Fibroblast of mammary gland (primary cell): ENCODE data around the gene SEMA4A.
A peak's percentile ranks its signal among the peaks of the same experiment; 100 is the strongest.

Experiments used
- DNase-seq: peaks from one replicate; pipeline ENCODE4 v3.0.0-alpha.2; 2010; ENCODE audit warnings: low read depth
- H3K4me3 ChIP-seq: 2 replicates; pipeline ENCODE4 v1.5.1; 2011; ENCODE audit warnings: low read depth, mild to moderate bottlenecking, low read length, moderate library complexity; ENCODE audit not compliant: control insufficient read depth
- TF ChIP-seq, protein P1 (sequence below): conservative IDR thresholded peaks from 2 replicates; pipeline ENCODE4 v1.5.1; 2011; ENCODE audit warnings: low read depth, low read length, inconsistent platforms; ENCODE audit not compliant: control insufficient read depth, insufficient read depth

Gene SEMA4A

GRCh38 chr1:156126043-156126629, 27.2 kb upstream of the SEMA4A start:
- TF ChIP-seq, protein P1, sequence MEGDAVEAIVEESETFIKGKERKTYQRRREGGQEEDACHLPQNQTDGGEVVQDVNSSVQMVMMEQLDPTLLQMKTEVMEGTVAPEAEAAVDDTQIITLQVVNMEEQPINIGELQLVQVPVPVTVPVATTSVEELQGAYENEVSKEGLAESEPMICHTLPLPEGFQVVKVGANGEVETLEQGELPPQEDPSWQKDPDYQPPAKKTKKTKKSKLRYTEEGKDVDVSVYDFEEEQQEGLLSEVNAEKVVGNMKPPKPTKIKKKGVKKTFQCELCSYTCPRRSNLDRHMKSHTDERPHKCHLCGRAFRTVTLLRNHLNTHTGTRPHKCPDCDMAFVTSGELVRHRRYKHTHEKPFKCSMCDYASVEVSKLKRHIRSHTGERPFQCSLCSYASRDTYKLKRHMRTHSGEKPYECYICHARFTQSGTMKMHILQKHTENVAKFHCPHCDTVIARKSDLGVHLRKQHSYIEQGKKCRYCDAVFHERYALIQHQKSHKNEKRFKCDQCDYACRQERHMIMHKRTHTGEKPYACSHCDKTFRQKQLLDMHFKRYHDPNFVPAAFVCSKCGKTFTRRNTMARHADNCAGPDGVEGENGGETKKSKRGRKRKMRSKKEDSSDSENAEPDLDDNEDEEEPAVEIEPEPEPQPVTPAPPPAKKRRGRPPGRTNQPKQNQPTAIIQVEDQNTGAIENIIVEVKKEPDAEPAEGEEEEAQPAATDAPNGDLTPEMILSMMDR = peak; percentile 54
- peak; percentile 97 for DNase-seq
- peak overlapping the region; percentile 31 for H3K4me3 ChIP-seq

DNA sequence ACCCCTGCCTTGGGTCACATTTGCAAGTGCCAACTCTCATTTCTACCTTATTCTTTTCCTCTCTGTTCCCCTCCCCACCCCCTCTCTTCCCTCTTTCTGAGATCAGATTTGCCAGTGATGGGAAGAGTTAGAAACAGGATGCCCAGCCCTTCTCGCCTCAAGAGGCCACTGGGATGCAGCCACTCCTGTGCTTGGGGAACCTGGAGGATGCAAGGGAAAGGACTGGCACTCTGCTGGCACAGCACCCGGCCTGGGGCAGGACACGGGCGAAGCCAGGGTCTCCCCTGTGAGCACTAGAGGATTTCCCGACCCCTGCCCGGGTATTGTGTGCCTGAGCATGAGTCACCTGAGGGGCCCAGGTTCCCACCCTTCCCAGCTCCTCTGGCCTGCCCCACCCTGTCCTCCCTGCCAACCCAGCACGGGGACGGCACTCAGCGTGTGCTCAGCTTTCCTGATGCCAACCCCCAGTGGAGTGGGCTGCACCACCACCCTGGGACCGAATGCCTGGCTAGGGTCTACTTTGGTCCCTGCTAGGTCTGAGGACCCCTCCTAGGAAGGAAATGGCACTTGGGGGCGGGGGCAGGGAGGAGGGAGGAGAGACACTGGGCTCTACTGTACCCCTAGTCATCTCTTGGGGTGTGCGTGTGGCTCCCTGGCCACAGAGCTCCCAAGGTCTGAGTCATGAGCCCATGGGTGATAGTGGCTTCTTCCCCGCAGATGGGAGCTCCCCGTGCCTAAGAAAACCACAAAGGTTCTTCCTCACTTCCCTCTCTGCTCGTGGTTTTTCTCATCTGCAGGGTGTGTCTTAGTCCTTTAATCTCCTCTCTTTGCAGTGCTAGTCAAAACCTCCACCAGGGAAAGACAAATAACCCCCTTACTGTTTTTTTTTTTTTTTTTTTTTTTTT, 26.5 kb upstream of the SEMA4A start:
- peak overlapping the region; percentile 31 for H3K4me3 ChIP-seq
- TF ChIP-seq, protein P1 = no peak
- DNase-seq = peak; percentile 94

- TF ChIP-seq, protein P1 = no peak
- H3K4me3 ChIP-seq = peak overlapping the region; percentile 38
- no peak for DNase-seq
Measured at GRCh38 chr1:156128308-156128653, 25.1 kb upstream of the SEMA4A start.

DNA sequence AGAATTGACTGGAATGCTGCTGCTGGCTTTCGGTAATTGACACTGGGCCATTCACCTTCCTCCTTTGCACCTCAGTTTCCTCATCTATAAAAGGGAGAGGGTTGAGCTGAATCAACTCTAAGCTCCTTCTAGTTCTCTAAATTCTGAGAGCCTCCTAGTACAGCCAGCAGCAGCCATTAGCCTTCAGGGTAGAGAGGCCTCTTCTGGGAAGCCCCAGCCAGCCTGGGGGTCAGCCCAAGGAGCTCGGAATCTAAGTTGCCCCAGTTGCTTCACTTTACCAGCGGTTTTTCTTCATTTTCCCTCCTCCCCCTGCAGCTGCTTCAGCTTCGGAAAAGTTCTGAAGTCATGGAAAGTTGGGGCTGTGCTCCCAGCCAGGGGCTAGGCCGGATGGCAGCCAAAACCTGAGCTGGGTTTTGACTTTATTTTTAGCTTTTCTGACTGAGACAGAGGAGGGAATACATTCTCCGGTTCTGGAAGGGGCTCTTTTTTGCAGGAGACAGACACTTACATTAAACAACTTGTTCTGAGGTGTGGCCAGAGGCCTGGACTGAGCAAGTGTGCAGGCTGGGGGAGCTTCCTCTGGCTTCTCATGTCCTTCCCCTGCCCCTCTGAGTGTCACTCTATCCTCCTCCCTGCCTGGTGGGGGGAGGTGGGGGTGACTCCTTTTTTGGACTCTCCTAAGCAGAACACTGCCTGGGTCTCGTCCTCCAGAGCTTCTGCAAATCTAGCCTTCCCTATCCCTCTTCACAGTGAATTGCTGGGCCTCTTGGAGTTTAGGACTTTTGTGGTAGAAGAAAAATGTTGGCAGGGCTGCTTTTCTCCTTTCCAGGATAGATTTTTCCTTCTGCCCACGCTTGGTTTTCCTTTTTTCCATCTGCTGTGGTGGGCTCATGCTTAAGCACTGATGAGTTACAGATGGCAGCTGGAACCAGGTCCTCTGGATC, 24.5 kb upstream of the SEMA4A start:
- peak; percentile 91 for DNase-seq
- TF ChIP-seq, protein P1 = no peak
- peak overlapping the region; percentile 38 for H3K4me3 ChIP-seq

GRCh38 chr1:156129687-156130577, 23.5 kb upstream of the SEMA4A start:
- H3K4me3 ChIP-seq = peak overlapping the region; percentile 19
- peak; percentile 96 for DNase-seq
- TF ChIP-seq, protein P1 = peak; percentile 93
